ENCODE results near the gene SPAG7. TPM values are rescaled to one million over a fixed set of nuclear protein-coding genes. Genes with fewer than 3 reads are reported as not detected.

Gene SPAG7
- total RNA-seq, 1 experiment from 2014 or later = 49.9 TPM

DNA sequence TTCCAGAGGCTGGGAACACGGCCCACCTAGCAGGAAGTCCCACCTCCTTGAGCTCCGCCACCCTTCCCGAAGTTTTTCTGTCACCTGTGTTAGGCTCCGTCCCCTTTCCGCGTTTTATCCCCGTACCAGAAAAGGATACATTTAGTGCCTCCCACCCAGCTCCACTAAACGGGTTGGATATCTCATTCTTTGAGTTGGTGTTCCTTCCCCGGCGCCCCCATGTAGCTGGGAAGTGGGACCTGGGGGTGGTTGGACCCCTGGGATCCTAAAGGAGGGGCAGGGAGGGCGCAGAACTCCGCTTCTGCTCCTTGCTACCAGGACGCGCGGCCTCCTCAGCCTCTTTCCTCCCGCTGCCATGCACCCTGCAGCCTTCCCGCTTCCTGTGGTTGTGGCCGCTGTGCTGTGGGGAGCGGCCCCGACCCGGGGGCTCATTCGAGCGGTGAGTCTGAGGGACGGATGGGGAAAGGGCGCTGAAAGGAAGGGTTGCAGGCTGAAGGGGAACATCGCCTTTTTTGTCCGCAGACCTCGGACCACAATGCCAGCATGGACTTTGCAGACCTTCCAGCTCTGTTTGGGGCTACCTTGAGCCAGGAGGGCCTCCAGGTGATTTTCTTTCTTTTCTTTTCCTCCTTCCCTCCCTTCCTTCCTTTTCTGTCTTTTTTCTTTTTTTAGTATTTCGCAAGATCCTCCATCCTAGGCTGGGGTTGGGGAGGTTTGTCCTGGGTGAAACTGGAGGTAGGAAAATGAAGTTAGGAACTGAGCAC lies 26.9 kb downstream of the SPAG7 start:
- TSS peak; percentile 84 for BruUV-seq (replicated peaks)
- ChIA-PET POLR2A (interaction anchor here (0.7 to 2.1 kb wide), 10 partner anchors 8 to 231 kb away, joined by 3 to 30 read pairs (median 6); partner anchors contain the start of genes ARRB2, CAMTA2, ENO3 and PFN1), CTCF (interaction anchor here (0.8 to 2.4 kb wide), 8 partner anchors 8 to 230 kb away, joined by 3 to 15 read pairs (median 3); partner anchors contain the start of genes ARRB2, CHRNE, PFN1 and SPAG7), RAD21 (ENCODE audit: low non-redundant PET in 1 of 2, low total read pairs in 2 of 2, uncharacterized antibody in 2 of 2, unreplicated experiment in 2 of 2) (interaction anchor here (1.5 to 2.1 kb wide), 3 partner anchors 27 to 31 kb away, joined by 6 to 11 read pairs (median 8); partner anchors contain the start of gene SPAG7 (in 2 of the 2))
- H3K4me1 ChIP-seq (ENCODE audit: control insufficient read depth in 1 of 2, insufficient read depth in 2 of 2, low read length in 2 of 2) = peaks cover 18 to 45% of the 10 kb centered on the region in 2 experiments
- no peaks in the 10 kb centered on the region for H3K9me2 ChIP-seq (ENCODE audit: insufficient read depth)
- H4K20me1 ChIP-seq (ENCODE audit: insufficient read depth) = no peaks in the 10 kb centered on the region; the same call in 1 of the 2 replicates
- intact Hi-C loops (cut with micrococcal nuclease) = loop anchor here (1.0 kb wide), 2 partner anchors 8 to 27 kb away; partner anchors contain the start of genes PFN1 and SPAG7
- peak; percentile 62 for ATAC-seq
- peak overlapping the region; percentile 95 for H3K27ac ChIP-seq (ENCODE audit: low read depth, low read length)
- H3K27me3 ChIP-seq (ENCODE audit: insufficient read depth, low read length) = no peaks in the 10 kb centered on the region
- H3K4me2 ChIP-seq (ENCODE audit: low read length) = peak overlapping the region; percentile 100
- H3K9ac ChIP-seq (ENCODE audit: low read length) = peak overlapping the region; percentile 96
- TF ChIP-seq POLR2AphosphoS5 (IDR thresholded peaks at IDR 0.05; ENCODE audit: low read depth, low read length) (peak; percentile 64), SP1 (IDR thresholded peaks at IDR 0.05; ENCODE audit: low read depth) (no peak), EZH2 (IDR thresholded peaks at IDR 0.05) (no peak)
- no peak for DNase-seq (ENCODE audit: low read depth, low spot score)
- H3K4me3 ChIP-seq (replicated peaks in 1 of 2; ENCODE audit: low read depth in 1 of 2, low read length in 2 of 2) = peak overlapping the region; percentile 86 to 93
- peaks cover 73% of the 10 kb centered on the region for H3K79me2 ChIP-seq (ENCODE audit: insufficient read depth, low read length)
- H3K36me3 ChIP-seq (ENCODE audit: control insufficient read depth in 1 of 2, insufficient read depth in 2 of 2, low read length in 2 of 2) = peaks cover 5 to 28% of the 10 kb centered on the region in 2 experiments; a peak in 2 of 4 replicates
- no peaks in the 10 kb centered on the region for H3K9me3 ChIP-seq (ENCODE audit: control insufficient read depth in 1 of 2, insufficient read depth in 1 of 2, low read depth in 1 of 2, low read length in 2 of 2)
- H2AFZ ChIP-seq (ENCODE audit: low read depth, low read length, poor library complexity, severe bottlenecking) = no peak overlapping the region

DNA sequence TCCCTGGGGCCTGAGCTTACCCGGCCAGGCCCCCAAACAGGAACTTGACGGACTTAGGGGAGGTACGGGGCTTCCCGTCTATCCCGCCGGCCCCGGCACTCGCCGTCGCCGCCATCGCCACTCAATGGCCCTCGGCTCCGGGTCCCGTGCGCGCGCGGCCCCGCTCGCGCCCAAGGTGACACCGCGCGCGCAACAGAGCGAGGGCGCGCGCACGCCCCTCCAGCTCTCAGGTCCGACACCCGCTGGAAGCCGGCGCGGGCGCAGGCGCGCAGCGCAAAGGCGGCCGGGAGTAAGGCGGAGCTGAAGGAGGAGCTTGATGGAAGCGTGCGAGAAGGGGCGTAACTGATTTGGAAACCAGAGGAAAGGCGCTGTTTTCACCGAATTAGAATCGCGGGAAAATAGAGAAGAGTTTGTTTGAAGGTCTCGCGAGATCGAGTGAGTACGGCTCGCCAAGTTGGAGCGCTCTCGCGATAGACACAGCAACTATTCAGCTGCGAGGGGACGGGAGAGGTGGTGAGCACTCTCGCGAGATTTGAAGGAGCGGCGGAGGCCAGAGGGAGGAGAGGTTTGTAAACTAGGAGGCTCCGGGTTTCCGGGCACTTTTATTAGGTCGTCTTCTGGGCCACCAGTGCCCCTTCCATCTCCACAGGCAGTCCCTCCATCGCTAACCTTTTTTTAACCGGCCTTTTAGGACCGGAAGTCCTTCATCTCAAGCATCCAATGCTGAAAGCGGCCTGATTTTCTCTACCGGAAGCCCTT lies 27.6 kb downstream of the SPAG7 start, which contains the start of the genes RNF167 and SLC25A11:
Gene RNF167 (plus strand): TSS at position 473 of the 759 bp plus-strand sequence. CDS start 642 bp downstream, outside the sequence.
Gene SLC25A11 (minus strand): TSS at position 251 of the 759 bp plus-strand sequence. CDS start 136 bp downstream, at position 115.
- RAD21 ChIA-PET (ENCODE audit: low non-redundant PET in 1 of 2, low total read pairs in 2 of 2, uncharacterized antibody in 2 of 2, unreplicated experiment in 2 of 2) = interaction anchor here (1.5 to 2.1 kb wide), 3 partner anchors 27 to 31 kb away, joined by 6 to 11 read pairs (median 8); partner anchors contain the start of gene SPAG7 (in 2 of the 2)
- peaks cover 65% of the 10 kb centered on the region for H3K79me2 ChIP-seq (ENCODE audit: insufficient read depth, low read length)
- peak; percentile 100 for DNase-seq (ENCODE audit: low read depth, low spot score)
- peak within 1 kb of the TSS; percentile 86 to 93 for H3K4me3 ChIP-seq (replicated peaks in 1 of 2; ENCODE audit: low read depth in 1 of 2, low read length in 2 of 2)
- no peaks in the 10 kb centered on the region for H3K9me3 ChIP-seq (ENCODE audit: control insufficient read depth in 1 of 2, insufficient read depth in 1 of 2, low read depth in 1 of 2, low read length in 2 of 2)
- H3K27ac ChIP-seq (ENCODE audit: low read depth, low read length) = peak within 1 kb of the TSS; percentile 95
- CTCF ChIA-PET = interaction anchor here (0.6 to 2.4 kb wide), 9 partner anchors 9 to 230 kb away, joined by 3 to 15 read pairs (median 3); partner anchors contain the start of genes ARRB2, CHRNE, PFN1 and SPAG7
- peak within 1 kb of the TSS; percentile 100 for H3K4me2 ChIP-seq (ENCODE audit: low read length)
- peaks cover 5 to 28% of the 10 kb centered on the region in 2 experiments; a peak in 2 of 4 replicates for H3K36me3 ChIP-seq (ENCODE audit: control insufficient read depth in 1 of 2, insufficient read depth in 2 of 2, low read length in 2 of 2)
- peaks cover 10 to 38% of the 10 kb centered on the region in 2 experiments for H3K4me1 ChIP-seq (ENCODE audit: control insufficient read depth in 1 of 2, insufficient read depth in 2 of 2, low read length in 2 of 2)
- no peak within 1 kb of the TSS for H2AFZ ChIP-seq (ENCODE audit: low read depth, low read length, poor library complexity, severe bottlenecking)
- H3K9ac ChIP-seq (ENCODE audit: low read length) = peak within 1 kb of the TSS; percentile 96
- H3K27me3 ChIP-seq (ENCODE audit: insufficient read depth, low read length) = no peaks in the 10 kb centered on the region
- no peaks in the 10 kb centered on the region; the same call in 1 of the 2 replicates for H4K20me1 ChIP-seq (ENCODE audit: insufficient read depth)
- peak; percentile 85 for ATAC-seq
- no peaks in the 10 kb centered on the region for H3K9me2 ChIP-seq (ENCODE audit: insufficient read depth)
- POLR2A ChIA-PET = interaction anchor here (0.7 to 2.1 kb wide), 12 partner anchors 8 to 230 kb away, joined by 3 to 30 read pairs (median 4); partner anchors contain the start of genes ARRB2, CAMTA2, ENO3 and PFN1
- BruUV-seq (replicated peaks) = no TSS peak
- intact Hi-C loops (cut with micrococcal nuclease) = loop anchor here (1.0 kb wide), 2 partner anchors 8 to 27 kb away; partner anchors contain the start of genes PFN1 and SPAG7
- TF ChIP-seq YY1 (IDR thresholded peaks at IDR 0.05; ENCODE audit: extremely low read depth, insufficient replicate concordance, low read depth, low read length) (peak; percentile 77), CEBPB (IDR thresholded peaks at IDR 0.05; ENCODE audit: low read depth) (no peak), POLR2A (IDR thresholded peaks at IDR 0.05; ENCODE audit: borderline replicate concordance, extremely low read depth, insufficient read depth, insufficient read length) (peak; percentile 91), TCF7L2 (IDR thresholded peaks at IDR 0.05; ENCODE audit: borderline replicate concordance, extremely low read depth, insufficient read depth, insufficient read length) (no peak), FOSL1 (IDR thresholded peaks at IDR 0.05; ENCODE audit: low read depth) (no peak), SRF (IDR thresholded peaks at IDR 0.05; ENCODE audit: low read depth) (no peak), CBX3 (IDR thresholded peaks at IDR 0.05; ENCODE audit: low read depth) (no peak), JUND (IDR thresholded peaks at IDR 0.05) (no peak), SIN3A (IDR thresholded peaks at IDR 0.05; ENCODE audit: low read depth) (peak; percentile 83)
- TF ChIP-seq, protein P1, sequence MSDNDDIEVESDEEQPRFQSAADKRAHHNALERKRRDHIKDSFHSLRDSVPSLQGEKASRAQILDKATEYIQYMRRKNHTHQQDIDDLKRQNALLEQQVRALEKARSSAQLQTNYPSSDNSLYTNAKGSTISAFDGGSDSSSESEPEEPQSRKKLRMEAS (IDR thresholded peaks at IDR 0.05) = no peak; the same call in none of the 2 replicates
- TF ChIP-seq, protein P2, sequence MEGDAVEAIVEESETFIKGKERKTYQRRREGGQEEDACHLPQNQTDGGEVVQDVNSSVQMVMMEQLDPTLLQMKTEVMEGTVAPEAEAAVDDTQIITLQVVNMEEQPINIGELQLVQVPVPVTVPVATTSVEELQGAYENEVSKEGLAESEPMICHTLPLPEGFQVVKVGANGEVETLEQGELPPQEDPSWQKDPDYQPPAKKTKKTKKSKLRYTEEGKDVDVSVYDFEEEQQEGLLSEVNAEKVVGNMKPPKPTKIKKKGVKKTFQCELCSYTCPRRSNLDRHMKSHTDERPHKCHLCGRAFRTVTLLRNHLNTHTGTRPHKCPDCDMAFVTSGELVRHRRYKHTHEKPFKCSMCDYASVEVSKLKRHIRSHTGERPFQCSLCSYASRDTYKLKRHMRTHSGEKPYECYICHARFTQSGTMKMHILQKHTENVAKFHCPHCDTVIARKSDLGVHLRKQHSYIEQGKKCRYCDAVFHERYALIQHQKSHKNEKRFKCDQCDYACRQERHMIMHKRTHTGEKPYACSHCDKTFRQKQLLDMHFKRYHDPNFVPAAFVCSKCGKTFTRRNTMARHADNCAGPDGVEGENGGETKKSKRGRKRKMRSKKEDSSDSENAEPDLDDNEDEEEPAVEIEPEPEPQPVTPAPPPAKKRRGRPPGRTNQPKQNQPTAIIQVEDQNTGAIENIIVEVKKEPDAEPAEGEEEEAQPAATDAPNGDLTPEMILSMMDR (IDR thresholded peaks at IDR 0.05 in 2 of 3, conservative IDR thresholded peaks at IDR 0.05 in 1 of 3; ENCODE audit: borderline replicate concordance in 1 of 3, insufficient read depth in 1 of 3, low read depth in 2 of 3, low read length in 2 of 3) = no peak
- TF ChIP-seq, protein P3, sequence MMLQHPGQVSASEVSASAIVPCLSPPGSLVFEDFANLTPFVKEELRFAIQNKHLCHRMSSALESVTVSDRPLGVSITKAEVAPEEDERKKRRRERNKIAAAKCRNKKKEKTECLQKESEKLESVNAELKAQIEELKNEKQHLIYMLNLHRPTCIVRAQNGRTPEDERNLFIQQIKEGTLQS (IDR thresholded peaks at IDR 0.05) = no peak

Data from HCT116 (cell line).